HepG2 (cell line): ENCODE data around the gene NTN4. TPM values are rescaled to one million over a fixed set of nuclear protein-coding genes. Genes with fewer than 3 reads are reported as not detected.

ENCODE experiments used
- HNF4A ChIP-seq: sonication (generic); formaldehyde crosslinking; IDR thresholded peaks from 2 replicates; pipeline ENCODE4 v1.4.0; 2020; ENCODE audit warnings: missing genetic modification reagents
- HOXA9 ChIP-seq: sonication (generic); formaldehyde crosslinking; IDR thresholded peaks from 2 replicates; pipeline ENCODE4 v1.8.1; 2022; ENCODE audit warnings: missing genetic modification reagents, mild to moderate bottlenecking, moderate library complexity, borderline replicate concordance
- MED13 ChIP-seq: sonication (generic); formaldehyde crosslinking; IDR thresholded peaks from 2 replicates; pipeline ENCODE4 v1.5.0; 2020; ENCODE audit warnings: missing genetic modification reagents
- NFE2L1 ChIP-seq: sonication (generic); formaldehyde crosslinking; IDR thresholded peaks from 2 replicates; pipeline ENCODE4 v1.4.0; 2020; ENCODE audit warnings: missing genetic modification reagents, mild to moderate bottlenecking, borderline replicate concordance
- RAD51 ChIP-seq: fragments of 450-650 bp; IDR thresholded peaks from 2 replicates; pipeline ENCODE4 v1.6.1; 2016; ENCODE audit warnings: borderline replicate concordance
- WIZ ChIP-seq: sonication (generic); formaldehyde crosslinking; IDR thresholded peaks from 2 replicates; pipeline ENCODE4 v1.5.1; 2020; ENCODE audit warnings: mild to moderate bottlenecking, missing genetic modification reagents
- ZBTB20 ChIP-seq: sonication (generic); formaldehyde crosslinking; IDR thresholded peaks from 2 replicates; pipeline ENCODE4 v1.8.1; 2023; ENCODE audit warnings: missing genetic modification reagents, low read depth, mild to moderate bottlenecking, borderline replicate concordance
- ZFP37 ChIP-seq: sonication (generic); formaldehyde crosslinking; IDR thresholded peaks from 2 replicates; pipeline ENCODE4 v1.4.0; 2020; ENCODE audit warnings: missing genetic modification reagents, borderline replicate concordance
- ZNF17 ChIP-seq: sonication (generic); formaldehyde crosslinking; IDR thresholded peaks from 2 replicates; pipeline ENCODE4 v1.5.0; 2020; ENCODE audit warnings: mild to moderate bottlenecking, missing genetic modification reagents
- ZNF263 ChIP-seq: sonication (generic); formaldehyde crosslinking; IDR thresholded peaks from 2 replicates; pipeline ENCODE4 v1.4.0; 2020; ENCODE audit warnings: missing genetic modification reagents
- ZNF335 ChIP-seq: sonication (generic); formaldehyde crosslinking; IDR thresholded peaks from 2 replicates; pipeline ENCODE4 v1.4.0; 2020; ENCODE audit warnings: missing genetic modification reagents
- ZNF446 ChIP-seq: sonication (generic); formaldehyde crosslinking; IDR thresholded peaks from 2 replicates; pipeline ENCODE4 v1.5.0; 2020; ENCODE audit warnings: mild to moderate bottlenecking, missing genetic modification reagents
- ZNF629 ChIP-seq: sonication (generic); formaldehyde crosslinking; conservative IDR thresholded peaks from 2 replicates; pipeline ENCODE4 v1.5.0; 2020; ENCODE audit warnings: missing genetic modification reagents
- ZNF703 ChIP-seq: sonication (generic); formaldehyde crosslinking; IDR thresholded peaks from 2 replicates; pipeline ENCODE4 v1.5.1; 2020; ENCODE audit warnings: missing genetic modification reagents, mild to moderate bottlenecking, moderate library complexity, borderline replicate concordance
- ZNF737 ChIP-seq: sonication (generic); formaldehyde crosslinking; IDR thresholded peaks from 2 replicates; pipeline ENCODE4 v1.5.0; 2020; ENCODE audit warnings: missing genetic modification reagents, mild to moderate bottlenecking, borderline replicate concordance
- ZNF776 ChIP-seq: sonication (generic); formaldehyde crosslinking; IDR thresholded peaks from 2 replicates; pipeline ENCODE4 v1.4.0; 2020; ENCODE audit warnings: mild to moderate bottlenecking, missing genetic modification reagents
- ZNF841 ChIP-seq: sonication (generic); formaldehyde crosslinking; IDR thresholded peaks from 2 replicates; pipeline ENCODE4 v1.8.1; 2023; ENCODE audit warnings: missing genetic modification reagents, borderline replicate concordance
- polyA plus RNA-seq, 8 experiments: library from polyadenylated mRNA; depleted of rRNA in 3 of 8; stranded (reverse) in 7 of 8; unstranded in 1 of 8; fragments of >200 nt; fragmentation: Illumina TruSeq in 4 of 8; extraction: Trizol in 4 of 8; gene quantifications; 2 replicates each; pipeline versions ENCODE4 v1.2.1 to v1.2.3, GENCODE V29; 2011 to 2016; ENCODE audit warnings: low read depth in 4 of 8, missing spikeins in 1 of 8, mixed read lengths in 1 of 8; ENCODE audit not compliant: insufficient read depth in 1 of 8
- total RNA-seq, 5 experiments: library from RNA; depleted of rRNA; stranded (reverse); fragments of >200 nt; fragmentation: Illumina TruSeq; extraction: Trizol; gene quantifications; 2 replicates each; pipeline ENCODE4 v1.2.3, GENCODE V29; 2016; ENCODE audit warnings: low read depth in 1 of 5
- TF ChIP-seq, protein P1 (sequence below): IDR thresholded peaks from 2 replicates; pipeline ENCODE4 v1.6.1; 2016
- TF ChIP-seq, protein P2 (sequence below): sonication (generic); formaldehyde crosslinking; IDR thresholded peaks from 2 replicates; pipeline ENCODE4 v1.5.1; 2020; ENCODE audit warnings: missing genetic modification reagents, mild to moderate bottlenecking, borderline replicate concordance
- TF ChIP-seq, protein P3 (sequence below): sonication (generic); formaldehyde crosslinking; IDR thresholded peaks from 2 replicates; pipeline ENCODE4 v1.5.1; 2020; ENCODE audit warnings: mild to moderate bottlenecking, missing genetic modification reagents, moderate library complexity
- TF ChIP-seq, protein P4 (sequence below): sonication (generic); formaldehyde crosslinking; IDR thresholded peaks from 2 replicates; pipeline ENCODE4 v1.5.0; 2020; ENCODE audit warnings: missing genetic modification reagents
- TF ChIP-seq, protein P5 (sequence below): sonication (generic); formaldehyde crosslinking; IDR thresholded peaks from 2 replicates; pipeline ENCODE4 v1.5.1; 2020; ENCODE audit warnings: mild to moderate bottlenecking, moderate library complexity, missing genetic modification reagents

Gene NTN4
- total and polyA plus RNA-seq, 2 of the 13 experiments (the other 11 are each of a cell fraction or from before 2014, with no cell fraction given), result 7.8 to 11.5 TPM

DNA sequence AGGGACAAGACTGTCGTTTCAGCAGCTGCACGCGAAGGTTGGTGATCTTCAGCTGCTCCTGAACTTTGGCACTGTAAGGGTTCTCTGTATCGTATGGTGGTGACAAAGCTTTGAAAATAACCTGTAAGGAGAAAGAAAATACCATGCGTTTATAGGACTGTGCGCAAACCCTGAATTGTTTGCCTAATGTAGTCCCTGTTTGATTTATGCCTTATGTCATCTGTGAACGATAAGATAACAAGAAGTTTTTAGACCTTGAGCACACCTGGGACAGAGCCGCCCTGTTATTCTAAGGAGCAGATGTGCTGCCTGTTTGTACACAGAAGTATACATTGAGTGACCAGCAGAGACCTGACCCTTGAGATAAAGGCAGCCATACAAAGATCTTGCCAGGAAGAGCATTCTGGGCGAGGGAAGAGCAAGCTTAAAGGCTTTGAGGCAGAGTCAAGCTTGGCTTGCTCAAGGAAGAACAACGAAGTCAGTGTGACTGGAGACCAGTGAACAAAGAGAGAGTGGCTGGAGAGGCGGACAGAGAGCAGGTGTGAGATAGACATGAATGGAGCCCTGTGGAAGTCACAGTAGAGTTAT is 52.4 kb downstream of the NTN4 start (continued):
- TF ChIP-seq, protein P1, sequence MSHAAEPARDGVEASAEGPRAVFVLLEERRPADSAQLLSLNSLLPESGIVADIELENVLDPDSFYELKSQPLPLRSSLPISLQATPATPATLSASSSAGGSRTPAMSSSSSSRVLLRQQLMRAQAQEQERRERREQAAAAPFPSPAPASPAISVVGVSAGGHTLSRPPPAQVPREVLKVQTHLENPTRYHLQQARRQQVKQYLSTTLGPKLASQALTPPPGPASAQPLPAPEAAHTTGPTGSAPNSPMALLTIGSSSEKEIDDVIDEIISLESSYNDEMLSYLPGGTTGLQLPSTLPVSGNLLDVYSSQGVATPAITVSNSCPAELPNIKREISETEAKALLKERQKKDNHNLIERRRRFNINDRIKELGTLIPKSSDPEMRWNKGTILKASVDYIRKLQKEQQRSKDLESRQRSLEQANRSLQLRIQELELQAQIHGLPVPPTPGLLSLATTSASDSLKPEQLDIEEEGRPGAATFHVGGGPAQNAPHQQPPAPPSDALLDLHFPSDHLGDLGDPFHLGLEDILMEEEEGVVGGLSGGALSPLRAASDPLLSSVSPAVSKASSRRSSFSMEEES (CRISPR knock-in tag), result no peak
- TF ChIP-seq ZNF841 (no peak), ZNF737 (no peak), ZNF703 (CRISPR knock-in tag) (0 out of 2 replicates have a peak, but pooled peaks have one; percentile 27), HOXA9 (CRISPR knock-in tag) (no peak), ZFP37 (CRISPR knock-in tag) (no peak), ZNF17 (CRISPR knock-in tag) (no peak), MED13 (no peak), ZNF446 (CRISPR knock-in tag) (no peak), WIZ (CRISPR knock-in tag) (no peak), RAD51 (no peak), ZBTB20 (peak; percentile 53), HNF4A (CRISPR knock-in tag) (peak; percentile 68), ZNF335 (CRISPR knock-in tag) (no peak), ZNF776 (CRISPR knock-in tag) (no peak), ZNF263 (CRISPR knock-in tag) (no peak), ZNF629 (CRISPR knock-in tag) (no peak), NFE2L1 (CRISPR knock-in tag) (no peak)
- TF ChIP-seq, protein P2, sequence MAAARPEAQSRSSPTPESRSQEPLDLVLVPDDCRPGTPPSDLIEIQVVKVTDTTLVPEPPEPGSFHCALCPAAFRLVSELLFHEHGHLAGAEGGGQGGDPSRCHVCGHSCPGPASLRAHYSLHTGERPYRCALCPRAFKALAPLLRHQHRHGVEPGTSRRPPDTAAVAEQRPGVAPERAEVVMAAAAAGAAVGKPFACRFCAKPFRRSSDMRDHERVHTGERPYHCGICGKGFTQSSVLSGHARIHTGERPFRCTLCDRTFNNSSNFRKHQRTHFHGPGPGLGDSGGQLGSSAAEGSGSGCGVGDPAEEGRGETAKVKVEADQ, result no peak
- TF ChIP-seq, protein P3, sequence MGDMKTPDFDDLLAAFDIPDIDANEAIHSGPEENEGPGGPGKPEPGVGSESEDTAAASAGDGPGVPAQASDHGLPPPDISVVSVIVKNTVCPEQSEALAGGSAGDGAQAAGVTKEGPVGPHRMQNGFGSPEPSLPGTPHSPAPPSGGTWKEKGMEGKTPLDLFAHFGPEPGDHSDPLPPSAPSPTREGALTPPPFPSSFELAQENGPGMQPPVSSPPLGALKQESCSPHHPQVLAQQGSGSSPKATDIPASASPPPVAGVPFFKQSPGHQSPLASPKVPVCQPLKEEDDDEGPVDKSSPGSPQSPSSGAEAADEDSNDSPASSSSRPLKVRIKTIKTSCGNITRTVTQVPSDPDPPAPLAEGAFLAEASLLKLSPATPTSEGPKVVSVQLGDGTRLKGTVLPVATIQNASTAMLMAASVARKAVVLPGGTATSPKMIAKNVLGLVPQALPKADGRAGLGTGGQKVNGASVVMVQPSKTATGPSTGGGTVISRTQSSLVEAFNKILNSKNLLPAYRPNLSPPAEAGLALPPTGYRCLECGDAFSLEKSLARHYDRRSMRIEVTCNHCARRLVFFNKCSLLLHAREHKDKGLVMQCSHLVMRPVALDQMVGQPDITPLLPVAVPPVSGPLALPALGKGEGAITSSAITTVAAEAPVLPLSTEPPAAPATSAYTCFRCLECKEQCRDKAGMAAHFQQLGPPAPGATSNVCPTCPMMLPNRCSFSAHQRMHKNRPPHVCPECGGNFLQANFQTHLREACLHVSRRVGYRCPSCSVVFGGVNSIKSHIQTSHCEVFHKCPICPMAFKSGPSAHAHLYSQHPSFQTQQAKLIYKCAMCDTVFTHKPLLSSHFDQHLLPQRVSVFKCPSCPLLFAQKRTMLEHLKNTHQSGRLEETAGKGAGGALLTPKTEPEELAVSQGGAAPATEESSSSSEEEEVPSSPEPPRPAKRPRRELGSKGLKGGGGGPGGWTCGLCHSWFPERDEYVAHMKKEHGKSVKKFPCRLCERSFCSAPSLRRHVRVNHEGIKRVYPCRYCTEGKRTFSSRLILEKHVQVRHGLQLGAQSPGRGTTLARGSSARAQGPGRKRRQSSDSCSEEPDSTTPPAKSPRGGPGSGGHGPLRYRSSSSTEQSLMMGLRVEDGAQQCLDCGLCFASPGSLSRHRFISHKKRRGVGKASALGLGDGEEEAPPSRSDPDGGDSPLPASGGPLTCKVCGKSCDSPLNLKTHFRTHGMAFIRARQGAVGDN, result no peak
- TF ChIP-seq, protein P4, sequence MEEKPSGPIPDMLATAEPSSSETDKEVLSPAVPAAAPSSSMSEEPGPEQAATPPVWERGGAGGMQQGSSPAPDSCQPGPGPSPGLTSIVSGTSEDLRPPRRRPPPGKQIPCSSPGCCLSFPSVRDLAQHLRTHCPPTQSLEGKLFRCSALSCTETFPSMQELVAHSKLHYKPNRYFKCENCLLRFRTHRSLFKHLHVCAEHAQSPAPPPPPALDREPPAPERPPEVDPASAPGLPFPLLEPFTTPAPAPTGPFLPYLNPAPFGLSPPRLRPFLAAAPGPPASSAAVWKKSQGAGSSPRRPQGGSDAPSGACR, result no peak
- TF ChIP-seq, protein P5, sequence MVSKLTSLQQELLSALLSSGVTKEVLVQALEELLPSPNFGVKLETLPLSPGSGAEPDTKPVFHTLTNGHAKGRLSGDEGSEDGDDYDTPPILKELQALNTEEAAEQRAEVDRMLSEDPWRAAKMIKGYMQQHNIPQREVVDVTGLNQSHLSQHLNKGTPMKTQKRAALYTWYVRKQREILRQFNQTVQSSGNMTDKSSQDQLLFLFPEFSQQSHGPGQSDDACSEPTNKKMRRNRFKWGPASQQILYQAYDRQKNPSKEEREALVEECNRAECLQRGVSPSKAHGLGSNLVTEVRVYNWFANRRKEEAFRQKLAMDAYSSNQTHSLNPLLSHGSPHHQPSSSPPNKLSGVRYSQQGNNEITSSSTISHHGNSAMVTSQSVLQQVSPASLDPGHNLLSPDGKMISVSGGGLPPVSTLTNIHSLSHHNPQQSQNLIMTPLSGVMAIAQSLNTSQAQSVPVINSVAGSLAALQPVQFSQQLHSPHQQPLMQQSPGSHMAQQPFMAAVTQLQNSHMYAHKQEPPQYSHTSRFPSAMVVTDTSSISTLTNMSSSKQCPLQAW, result no peak
